ENCODE results near the gene KCNA4. TPM values are rescaled to one million over a fixed set of nuclear protein-coding genes. Genes with fewer than 3 reads are reported as not detected.

The KCNA4 gene
- total RNA-seq, 8 experiments from 2014 or later, result 0.10 to 2.1 (median 1.1) TPM; not detected in 1

DNA sequence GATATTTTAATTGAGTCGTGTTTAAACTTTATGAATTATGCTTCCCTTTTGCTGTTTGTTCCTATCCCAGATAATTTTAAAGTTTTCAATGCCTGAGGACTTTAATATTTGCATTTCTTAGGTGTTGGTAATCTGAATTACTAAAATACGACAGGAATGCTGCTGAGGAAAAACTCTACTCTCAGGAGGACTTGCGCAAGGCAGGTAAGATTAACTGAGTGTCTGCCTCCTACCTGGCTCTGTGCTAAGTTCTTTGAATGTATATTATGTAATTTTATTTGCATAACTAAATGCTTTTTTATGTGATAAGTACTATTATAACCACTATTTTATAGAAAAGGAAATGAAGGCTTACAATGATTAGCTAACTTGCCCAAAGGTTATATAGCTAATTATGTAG lies 2.7 kb upstream of the KCNA4 start:
- 0 to 100% (median 66%) methylated on average over 1 to 3 of the region's 3 CpGs for WGBS, 10 experiments
- in situ Hi-C loops (cut with MboI; ENCODE audit: low pct_unique_long_range_greater_than_20kb in 2 of 9, low sequenced_read_pairs in 9 of 9, unreplicated experiment in 9 of 9), result loop anchor here in 1 of 9 experiments (25.0 kb wide), 1 partner anchor 107 kb away; no protein-coding TSS in a partner anchor
- Histone ChIP-seq H3K27ac (no peak overlapping the region), H3K4me3 (no peak overlapping the region), H3K4me1 (replicated peaks in 1 of 2) (peaks cover 0 to 4% of the 10 kb centered on the region in 2 donors)
- ATAC-seq (replicated peaks in 6 of 8), result no peak

GRCh38 chr11:30018495-30018894 lies 1.7 kb upstream of the KCNA4 start:
- 20 to 82% (median 51%) methylated on average over 1 to 12 of the region's 21 CpGs; no CpG with 5 or more reads in 4 of the 10 experiments for WGBS, 10 experiments
- in situ Hi-C loops (cut with MboI; ENCODE audit: low pct_unique_long_range_greater_than_20kb in 2 of 9, low sequenced_read_pairs in 9 of 9, unreplicated experiment in 9 of 9), result loop anchor here in 1 of 9 experiments (25.0 kb wide), 1 partner anchor 106 kb away; no protein-coding TSS in a partner anchor
- ATAC-seq (replicated peaks in 6 of 8), result no peak

DNA sequence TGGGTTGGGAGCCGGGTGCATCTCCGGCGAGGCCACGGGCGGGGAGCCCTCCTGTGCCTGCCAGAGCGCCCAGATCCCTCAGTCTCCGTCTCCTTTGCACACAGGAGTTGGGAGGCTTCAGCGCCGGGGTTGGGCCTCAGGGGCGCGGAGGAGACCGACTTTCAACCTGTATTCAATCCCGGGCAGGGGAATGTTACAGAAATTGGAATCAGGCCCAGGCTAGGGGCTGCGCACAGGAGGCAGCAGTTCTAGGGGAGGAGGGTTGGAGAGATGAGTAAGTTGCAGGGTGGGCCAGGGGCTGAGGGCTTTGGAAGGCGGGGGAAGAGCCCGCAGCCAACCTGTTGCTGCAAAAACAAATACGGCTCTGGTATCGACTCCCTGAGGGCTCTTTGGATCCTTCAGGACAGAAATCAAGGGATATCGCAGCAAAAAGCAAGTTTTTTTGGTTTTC lies 640 bp upstream of the KCNA4 start:
- ATAC-seq (replicated peaks in 6 of 8), result peak in 5 of 8 experiments; percentile 5 to 61 (median 40)
- Histone ChIP-seq H3K27ac (no peak overlapping the region), H3K4me3 (peak overlapping the region in 4 of 5 donors; percentile 39 to 47 (median 44)), H3K4me1 (replicated peaks in 1 of 2) (peaks cover 0 to 4% of the 10 kb centered on the region in 2 donors)
- in situ Hi-C loops (cut with MboI; ENCODE audit: low pct_unique_long_range_greater_than_20kb in 2 of 9, low sequenced_read_pairs in 9 of 9, unreplicated experiment in 9 of 9), result loop anchor here in 1 of 9 experiments (25.0 kb wide), 1 partner anchor 105 kb away; no protein-coding TSS in a partner anchor
- 0 to 73% (median 53%) methylated on average over 2 to 6 of the region's 19 CpGs; no CpG with 5 or more reads in 4 of the 10 experiments for WGBS, 10 experiments

More at GRCh38 chr11:30018495-30018894, 1.7 kb upstream of the KCNA4 start:
- Histone ChIP-seq H3K4me1 (replicated peaks in 1 of 2) (peaks cover 0 to 4% of the 10 kb centered on the region in 2 donors), H3K4me3 (no peak overlapping the region), H3K27ac (no peak overlapping the region)

DNA sequence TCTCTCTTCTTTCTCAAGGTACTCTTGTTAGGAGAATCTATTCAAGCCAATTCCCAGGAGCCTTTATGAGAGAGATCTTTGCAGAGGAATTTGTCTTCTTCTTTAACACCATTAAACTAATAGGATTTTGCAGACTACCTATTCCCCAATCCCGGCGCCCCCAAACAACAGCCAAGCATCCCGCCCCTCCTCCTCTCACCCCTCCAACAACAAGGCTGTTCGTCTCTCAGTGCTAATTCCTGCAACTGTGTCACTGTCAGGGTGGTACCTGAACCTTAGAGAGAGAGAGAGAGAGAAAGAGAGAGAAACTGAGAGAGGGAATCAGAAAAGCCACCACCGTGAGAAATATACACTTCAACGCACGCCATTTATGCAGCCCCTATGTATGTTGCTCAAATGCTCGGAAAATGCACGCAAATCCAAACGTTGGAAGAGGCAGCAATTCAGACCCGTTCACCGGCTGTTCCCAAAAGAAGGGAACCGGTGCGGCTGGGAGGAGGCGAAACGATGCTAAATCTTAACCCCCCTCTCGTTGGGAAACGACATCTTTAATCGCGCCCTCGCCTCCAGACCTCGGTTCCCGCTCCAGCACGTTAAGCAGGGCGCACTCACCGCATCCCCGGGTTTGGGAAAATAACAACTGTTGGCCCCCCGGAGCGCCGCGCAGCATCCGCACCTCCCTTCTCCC lies 961 bp downstream of the KCNA4 start:
- H3K27ac ChIP-seq, result no peak overlapping the region
- in situ Hi-C loops (cut with MboI; ENCODE audit: low pct_unique_long_range_greater_than_20kb in 2 of 9, low sequenced_read_pairs in 9 of 9, unreplicated experiment in 9 of 9), result loop anchor here in 1 of 9 experiments (25.0 kb wide), 1 partner anchor 104 kb away; no protein-coding TSS in a partner anchor
- H3K4me3 ChIP-seq, result peak overlapping the region; percentile 39 to 47 (median 43)
- WGBS, 10 experiments, result 0 to 19% (median 2%) methylated on average over 5 to 27 of the region's 32 CpGs; no CpG with 5 or more reads in 3 of the 10 experiments
- peak in 2 of 8 experiments; percentile 9 to 23 for ATAC-seq (replicated peaks in 6 of 8)
- peaks cover 0 to 4% of the 10 kb centered on the region in 2 donors for H3K4me1 ChIP-seq (replicated peaks in 1 of 2)

DNA sequence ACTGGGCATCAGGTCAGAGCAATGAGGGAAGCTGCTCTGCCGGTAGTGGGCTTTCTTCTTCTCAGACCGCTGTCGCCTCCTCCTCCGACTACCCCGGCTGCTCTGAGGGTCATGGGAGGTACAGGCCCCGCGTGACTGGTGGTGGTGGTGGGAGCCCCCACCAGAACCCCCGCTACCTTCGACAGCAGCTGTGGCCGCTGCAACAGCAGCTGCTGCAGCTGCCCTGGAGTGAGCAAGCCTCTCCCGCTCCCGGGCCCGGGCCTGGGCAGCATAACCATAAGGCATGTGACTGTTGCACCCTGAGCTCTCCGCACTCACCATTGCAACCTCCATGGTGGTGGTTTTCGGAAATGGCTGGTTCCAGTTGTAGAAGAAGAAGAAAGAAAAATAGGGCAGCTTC lies 4.5 kb downstream of the KCNA4 start:
- H3K4me1 ChIP-seq (replicated peaks in 1 of 2), result peaks cover 0 to 4% of the 10 kb centered on the region in 2 donors
- no peak overlapping the region for H3K4me3 ChIP-seq
- H3K27ac ChIP-seq, result no peak overlapping the region
- no peak for ATAC-seq (replicated peaks in 6 of 8)
- in situ Hi-C loops (cut with MboI; ENCODE audit: low pct_unique_long_range_greater_than_20kb in 2 of 9, low sequenced_read_pairs in 9 of 9, unreplicated experiment in 9 of 9), result loop anchor here in 1 of 9 experiments (25.0 kb wide), 1 partner anchor 100 kb away; no protein-coding TSS in a partner anchor
- 0 to 97% (median 89%) methylated on average over 1 to 12 of the region's 15 CpGs; no CpG with 5 or more reads in 5 of the 10 experiments for WGBS, 10 experiments

DNA sequence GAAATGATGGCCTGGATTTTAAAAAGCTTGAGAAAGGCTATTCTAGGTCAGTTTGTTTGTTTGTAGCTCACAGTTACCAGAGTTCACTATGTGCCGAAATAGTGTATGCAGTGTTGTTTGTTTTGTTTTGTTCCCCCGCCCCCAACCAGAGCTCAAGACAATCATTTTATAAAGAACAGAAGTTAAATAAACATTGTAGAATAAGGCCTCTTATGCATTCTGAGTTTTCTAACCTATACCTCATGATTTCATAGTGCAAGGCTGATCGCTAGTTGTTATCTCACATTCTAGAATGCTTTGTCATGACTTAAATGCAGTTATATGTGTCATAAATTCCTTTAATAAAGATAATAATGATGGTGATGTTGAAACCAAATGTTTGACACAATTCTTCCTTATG lies 7.8 kb downstream of the KCNA4 start:
- in situ Hi-C loops (cut with MboI; ENCODE audit: low pct_unique_long_range_greater_than_20kb in 2 of 9, low sequenced_read_pairs in 9 of 9, unreplicated experiment in 9 of 9), result loop anchor here in 1 of 9 experiments (25.0 kb wide), 1 partner anchor 97 kb away; no protein-coding TSS in a partner anchor
- Histone ChIP-seq H3K4me1 (replicated peaks in 1 of 2) (no peaks in the 10 kb centered on the region), H3K27ac (no peak overlapping the region), H3K4me3 (no peak overlapping the region)
- ATAC-seq (replicated peaks in 6 of 8), result no peak
- 13 to 100% (median 82%) methylated on average over 1 to 3 of the region's 3 CpGs; no CpG with 5 or more reads in 1 of the 10 experiments for WGBS, 10 experiments

- in situ Hi-C loops (cut with MboI; ENCODE audit: low pct_unique_long_range_greater_than_20kb in 2 of 9, low sequenced_read_pairs in 9 of 9, unreplicated experiment in 9 of 9), result loop anchor here in 1 of 9 experiments (25.0 kb wide), 1 partner anchor 95 kb away; no protein-coding TSS in a partner anchor
- no peak for ATAC-seq (replicated peaks in 6 of 8)
- Histone ChIP-seq H3K27ac (no peak overlapping the region), H3K4me1 (replicated peaks in 1 of 2) (no peaks in the 10 kb centered on the region), H3K4me3 (no peak overlapping the region)
- 19 to 96% (median 80%) methylated on average over 3 to 4 of the region's 4 CpGs for WGBS, 10 experiments
These were observed 10.0 kb downstream of the KCNA4 start for GRCh38 chr11:30006876-30007275.

GRCh38 chr11:30002157-30002785 lies 14.6 kb downstream of the KCNA4 start:
- peak in 3 of 8 experiments; percentile 18 to 53 (median 27) for ATAC-seq (replicated peaks in 6 of 8)
- no peak overlapping the region for H3K27ac ChIP-seq

DNA sequence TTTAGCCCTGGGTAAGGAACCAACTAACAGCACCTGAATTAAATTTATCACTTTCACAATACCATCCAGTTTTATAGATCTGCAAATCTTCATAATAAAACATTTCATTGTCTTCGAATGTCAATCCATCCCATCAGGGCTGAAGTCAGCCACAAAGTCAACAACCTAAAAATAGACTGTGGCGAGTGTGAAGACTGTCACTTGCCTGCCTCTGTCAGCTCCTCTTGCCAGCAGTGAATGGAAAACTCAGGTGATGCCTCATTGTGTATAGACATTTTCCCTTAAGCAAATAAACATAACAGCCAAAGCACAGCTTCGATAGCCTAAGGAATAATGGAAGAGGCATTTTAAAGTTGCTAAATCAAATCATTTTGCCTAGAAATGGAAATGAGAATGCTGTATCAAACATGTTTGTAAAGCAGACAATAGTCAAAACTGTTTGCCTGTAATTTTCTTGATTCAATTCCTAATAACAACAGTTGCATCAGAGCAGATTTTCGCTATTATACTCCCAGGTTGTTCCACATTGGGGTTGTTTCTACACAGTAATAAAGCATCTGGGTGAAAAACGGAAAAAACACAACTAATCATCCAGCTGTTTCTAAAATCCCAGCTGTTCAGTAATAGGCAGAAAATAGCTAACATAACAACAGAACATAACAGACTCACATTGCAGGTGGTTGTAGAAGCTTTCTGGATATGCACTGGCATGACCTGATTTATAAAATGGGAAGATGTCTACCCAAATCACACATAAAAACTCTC lies 15.7 kb downstream of the KCNA4 start:
- Histone ChIP-seq H3K4me3 (no peak overlapping the region), H3K27ac (no peak overlapping the region), H3K4me1 (replicated peaks in 1 of 2) (peaks cover 0 to 4% of the 10 kb centered on the region in 2 donors)
- in situ Hi-C loops (cut with MboI; ENCODE audit: low pct_unique_long_range_greater_than_20kb in 2 of 9, low sequenced_read_pairs in 9 of 9, unreplicated experiment in 9 of 9), result loop anchor here in 1 of 9 experiments (25.0 kb wide), 1 partner anchor 89 kb away; no protein-coding TSS in a partner anchor
- ATAC-seq (replicated peaks in 6 of 8), result peak in 2 of 8 experiments; percentile 37 to 46
- WGBS, 10 experiments, result 0 to 88% (median 74%) methylated on average over 1 to 5 of the region's 5 CpGs

More at GRCh38 chr11:30002157-30002785, 14.6 kb downstream of the KCNA4 start:
- 0 to 80% (median 48%) methylated on average over 2 to 4 of the region's 4 CpGs; no CpG with 5 or more reads in 1 of the 10 experiments for whole genome bisulfite sequencing, 10 experiments
- Histone ChIP-seq H3K4me1 (replicated peaks in 1 of 2) (peaks cover 0 to 4% of the 10 kb centered on the region in 2 donors), H3K4me3 (no peak overlapping the region)
- in situ Hi-C loops (cut with MboI; ENCODE audit: low pct_unique_long_range_greater_than_20kb in 2 of 9, low sequenced_read_pairs in 9 of 9, unreplicated experiment in 9 of 9), result loop anchor here in 1 of 9 experiments (25.0 kb wide), 1 partner anchor 90 kb away; no protein-coding TSS in a partner anchor

DNA sequence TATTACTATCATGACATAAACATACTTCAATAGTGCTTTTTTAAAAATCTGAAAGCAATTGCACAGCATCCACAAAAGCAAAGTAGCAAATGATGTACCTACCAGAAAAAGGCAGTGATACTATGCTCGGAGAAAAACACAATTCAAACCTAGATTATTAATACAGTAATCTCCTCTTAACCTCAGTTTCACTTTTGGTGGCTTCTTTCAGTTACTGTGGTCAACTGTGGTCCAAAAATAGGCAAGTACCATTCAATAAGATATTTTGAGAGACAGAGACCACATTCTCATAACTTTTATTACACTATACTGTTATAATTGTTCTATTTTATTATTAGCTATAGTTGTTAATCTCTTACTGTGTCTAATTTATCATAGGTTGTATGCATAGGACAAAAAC lies 20.8 kb downstream of the KCNA4 start:
- in situ Hi-C loops (cut with MboI; ENCODE audit: low pct_unique_long_range_greater_than_20kb in 2 of 9, low sequenced_read_pairs in 9 of 9, unreplicated experiment in 9 of 9), result no loop called here
- 0 to 100% (median 0%) methylated on average over 1 of the region's 1 CpG; no CpG with 5 or more reads in 3 of the 10 experiments for WGBS, 10 experiments
- no peak overlapping the region for H3K27ac ChIP-seq
- no peak for ATAC-seq (replicated peaks in 6 of 8)
- peaks cover 0 to under 1% of the 10 kb centered on the region in 2 donors for H3K4me1 ChIP-seq (replicated peaks in 1 of 2)
- no peak overlapping the region for H3K4me3 ChIP-seq

- Histone ChIP-seq H3K4me1 (replicated peaks in 1 of 2) (no peaks in the 10 kb centered on the region), H3K4me3 (no peak overlapping the region), H3K27ac (no peak overlapping the region)
- peak in 4 of 8 experiments; percentile 36 to 97 (median 76) for ATAC-seq (replicated peaks in 6 of 8)
- in situ Hi-C loops (cut with MboI; ENCODE audit: low pct_unique_long_range_greater_than_20kb in 2 of 9, low sequenced_read_pairs in 9 of 9, unreplicated experiment in 9 of 9), result no loop called here
- WGBS, 10 experiments, result 100% methylated on average over 1 of the region's 1 CpG; no CpG with 5 or more reads in 9 of the 10 experiments
These were observed 27.5 kb downstream of the KCNA4 start for GRCh38 chr11:29989174-29989970.

All from motor neuron (in vitro differentiated cells).